ENCODE results near the gene MRI1. TPM values are rescaled to one million over a fixed set of nuclear protein-coding genes. Genes with fewer than 3 reads are reported as not detected.

Gene MRI1
- total RNA-seq, 1 experiment from 2014 or later: 19.6 TPM

- ChIA-PET POLR2A (interaction anchor here (1.4 kb wide), 1 partner anchor 9 kb away, joined by 7 read pairs; no protein-coding TSS in a partner anchor), CTCF (interaction anchor here (1.0 to 2.9 kb wide), 9 partner anchors 9 to 445 kb away, joined by 3 to 42 read pairs (median 7); no protein-coding TSS in a partner anchor), RAD21 (ENCODE audit: low non-redundant PET in 1 of 2, low total read pairs in 2 of 2, uncharacterized antibody in 2 of 2, unreplicated experiment in 2 of 2) (interaction anchor here in 1 of 2 experiments (0.9 kb wide), 1 partner anchor 124 kb away, joined by 3 read pairs; no protein-coding TSS in a partner anchor)
- no TSS peak for BruUV-seq (replicated peaks)
- Histone ChIP-seq H4K20me1 (ENCODE audit: insufficient read depth) (no peaks in the 10 kb centered on the region), H3K9me2 (ENCODE audit: insufficient read depth) (no peaks in the 10 kb centered on the region), H3K4me3 (replicated peaks in 1 of 2; ENCODE audit: low read depth in 1 of 2, low read length in 2 of 2) (no peak overlapping the region), H3K27me3 (ENCODE audit: insufficient read depth, low read length) (no peaks in the 10 kb centered on the region), H3K79me2 (ENCODE audit: insufficient read depth, low read length) (no peaks in the 10 kb centered on the region), H3K4me2 (ENCODE audit: low read length) (no peak overlapping the region), H3K9ac (ENCODE audit: low read length) (no peak overlapping the region), H3K4me1 (ENCODE audit: control insufficient read depth in 1 of 2, insufficient read depth in 2 of 2, low read length in 2 of 2) (peaks cover 0 to 7% of the 10 kb centered on the region in 2 experiments; a peak in 3 of 4 replicates), H3K27ac (ENCODE audit: low read depth, low read length) (no peak overlapping the region), H2AFZ (ENCODE audit: low read depth, low read length, poor library complexity, severe bottlenecking) (no peak overlapping the region), H3K36me3 (ENCODE audit: control insufficient read depth in 1 of 2, insufficient read depth in 2 of 2, low read length in 2 of 2) (no peaks in the 10 kb centered on the region), H3K9me3 (ENCODE audit: control insufficient read depth in 1 of 2, insufficient read depth in 1 of 2, low read depth in 1 of 2, low read length in 2 of 2) (no peaks in the 10 kb centered on the region)
- DNase-seq (ENCODE audit: low read depth, low spot score) (no peak), ATAC-seq (no peak)
- TF ChIP-seq ZBTB33 (IDR thresholded peaks at IDR 0.05; ENCODE audit: extremely low read depth, insufficient replicate concordance, low read length) (no peak), JUND (IDR thresholded peaks at IDR 0.05) (no peak), ZNF274 (IDR thresholded peaks at IDR 0.05; ENCODE audit: low read depth, low read length) (no peak), ATF3 (IDR thresholded peaks at IDR 0.05) (no peak), EZH2phosphoT487 (IDR thresholded peaks at IDR 0.05; ENCODE audit: borderline replicate concordance) (no peak), TCF7L2 (IDR thresholded peaks at IDR 0.05; ENCODE audit: borderline replicate concordance, extremely low read depth, insufficient read depth, insufficient read length) (no peak), SP1 (IDR thresholded peaks at IDR 0.05; ENCODE audit: low read depth) (no peak), SRF (IDR thresholded peaks at IDR 0.05; ENCODE audit: low read depth) (no peak), CBX3 (IDR thresholded peaks at IDR 0.05; ENCODE audit: low read depth) (no peak), REST (IDR thresholded peaks at IDR 0.05; ENCODE audit: low read depth) (no peak), RAD21 (IDR thresholded peaks at IDR 0.05; ENCODE audit: low read depth) (no peak), EZH2 (IDR thresholded peaks at IDR 0.05) (no peak), POLR2AphosphoS5 (IDR thresholded peaks at IDR 0.05; ENCODE audit: low read depth, low read length) (no peak), POLR2A (IDR thresholded peaks at IDR 0.05; ENCODE audit: borderline replicate concordance, extremely low read depth, insufficient read depth, insufficient read length) (no peak), YY1 (IDR thresholded peaks at IDR 0.05; ENCODE audit: extremely low read depth, insufficient replicate concordance, low read depth, low read length) (no peak)
- TF ChIP-seq, protein P1, sequence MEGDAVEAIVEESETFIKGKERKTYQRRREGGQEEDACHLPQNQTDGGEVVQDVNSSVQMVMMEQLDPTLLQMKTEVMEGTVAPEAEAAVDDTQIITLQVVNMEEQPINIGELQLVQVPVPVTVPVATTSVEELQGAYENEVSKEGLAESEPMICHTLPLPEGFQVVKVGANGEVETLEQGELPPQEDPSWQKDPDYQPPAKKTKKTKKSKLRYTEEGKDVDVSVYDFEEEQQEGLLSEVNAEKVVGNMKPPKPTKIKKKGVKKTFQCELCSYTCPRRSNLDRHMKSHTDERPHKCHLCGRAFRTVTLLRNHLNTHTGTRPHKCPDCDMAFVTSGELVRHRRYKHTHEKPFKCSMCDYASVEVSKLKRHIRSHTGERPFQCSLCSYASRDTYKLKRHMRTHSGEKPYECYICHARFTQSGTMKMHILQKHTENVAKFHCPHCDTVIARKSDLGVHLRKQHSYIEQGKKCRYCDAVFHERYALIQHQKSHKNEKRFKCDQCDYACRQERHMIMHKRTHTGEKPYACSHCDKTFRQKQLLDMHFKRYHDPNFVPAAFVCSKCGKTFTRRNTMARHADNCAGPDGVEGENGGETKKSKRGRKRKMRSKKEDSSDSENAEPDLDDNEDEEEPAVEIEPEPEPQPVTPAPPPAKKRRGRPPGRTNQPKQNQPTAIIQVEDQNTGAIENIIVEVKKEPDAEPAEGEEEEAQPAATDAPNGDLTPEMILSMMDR (IDR thresholded peaks at IDR 0.05 in 2 of 3, conservative IDR thresholded peaks at IDR 0.05 in 1 of 3; ENCODE audit: borderline replicate concordance in 1 of 3, insufficient read depth in 1 of 3, low read depth in 2 of 3, low read length in 2 of 3): no peak
- TF ChIP-seq, protein P2, sequence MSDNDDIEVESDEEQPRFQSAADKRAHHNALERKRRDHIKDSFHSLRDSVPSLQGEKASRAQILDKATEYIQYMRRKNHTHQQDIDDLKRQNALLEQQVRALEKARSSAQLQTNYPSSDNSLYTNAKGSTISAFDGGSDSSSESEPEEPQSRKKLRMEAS (IDR thresholded peaks at IDR 0.05): no peak
- intact Hi-C loops (cut with micrococcal nuclease): loop anchor here (10.0 kb wide), 1 partner anchor 447 kb away; no protein-coding TSS in a partner anchor
Measured at GRCh38 chr19:13722146-13722545, 42.2 kb upstream of the MRI1 start.
